Nephron (organoid): ENCODE data around the gene TOMM5.

Source experiments
- H3K27ac Mint-ChIP-seq, 3 experiments: 2 replicates each; pipeline ENCODE4 v1.8.0; 2020; ENCODE audit warnings: mixed read lengths in 3 of 3, mild to moderate bottlenecking in 2 of 3, moderate library complexity in 1 of 3
- H3K27me3 Mint-ChIP-seq: 2 replicates; pipeline ENCODE4 v1.8.0; 2021; ENCODE audit warnings: low read depth, mild to moderate bottlenecking, moderate library complexity, mixed read lengths
- H3K36me3 Mint-ChIP-seq: 2 replicates; pipeline ENCODE4 v1.8.0; 2020; ENCODE audit warnings: low read depth, mixed read lengths
- H3K4me1 Mint-ChIP-seq: 2 replicates; pipeline ENCODE4 v1.8.0; 2020; ENCODE audit warnings: mixed read lengths
- H3K4me3 Mint-ChIP-seq, 3 experiments: 2 replicates each; pipeline ENCODE4 v1.8.0; 2020; ENCODE audit warnings: mild to moderate bottlenecking in 3 of 3, mixed read lengths in 3 of 3, moderate library complexity in 2 of 3
- H3K9me3 Mint-ChIP-seq: 2 replicates; pipeline ENCODE4 v1.8.0; 2020; ENCODE audit warnings: mixed read lengths
- CTCF ChIP-seq, 3 experiments: fragments of 200-600 bp; sonication (generic); IDR thresholded peaks; one replicate each; pipeline ENCODE4 v1.5.0; 2021; ENCODE audit warnings: antibody characterized with exemption in 3 of 3; ENCODE audit not compliant: unreplicated experiment in 3 of 3

Gene TOMM5

GRCh38 chr9:37625036-37625757 lies 32.8 kb upstream of the TOMM5 start:
- H3K4me3 Mint-ChIP-seq, result no peak overlapping the region
- H3K27me3 Mint-ChIP-seq, result peaks cover 3% of the 10 kb centered on the region
- no peak overlapping the region for H3K27ac Mint-ChIP-seq
- H3K36me3 Mint-ChIP-seq, result no peaks in the 10 kb centered on the region
- H3K9me3 Mint-ChIP-seq, result no peaks in the 10 kb centered on the region
- TF ChIP-seq CTCF (IDR thresholded peaks at IDR 0.05; ENCODE audit: unreplicated experiment in 3 of 3), result no peak
- H3K4me1 Mint-ChIP-seq, result peaks cover 50% of the 10 kb centered on the region

- H3K9me3 Mint-ChIP-seq, result no peaks in the 10 kb centered on the region
- peaks cover 60% of the 10 kb centered on the region for H3K4me1 Mint-ChIP-seq
- no peak for TF ChIP-seq CTCF (IDR thresholded peaks at IDR 0.05; ENCODE audit: unreplicated experiment in 3 of 3)
- no peak overlapping the region for H3K27ac Mint-ChIP-seq
- no peaks in the 10 kb centered on the region for H3K36me3 Mint-ChIP-seq
- H3K4me3 Mint-ChIP-seq, result no peak overlapping the region
- H3K27me3 Mint-ChIP-seq, result peaks cover 3% of the 10 kb centered on the region
Measured at GRCh38 chr9:37624073-37624472, 31.7 kb upstream of the TOMM5 start.

GRCh38 chr9:37623267-37623666 lies 30.9 kb upstream of the TOMM5 start:
- peaks cover 3% of the 10 kb centered on the region for H3K27me3 Mint-ChIP-seq
- peaks cover 65% of the 10 kb centered on the region for H3K4me1 Mint-ChIP-seq
- TF ChIP-seq CTCF (IDR thresholded peaks at IDR 0.05; ENCODE audit: unreplicated experiment in 3 of 3), result no peak
- no peaks in the 10 kb centered on the region for H3K9me3 Mint-ChIP-seq
- H3K36me3 Mint-ChIP-seq, result no peaks in the 10 kb centered on the region
- peak overlapping the region in 1 of 3 experiments; percentile 36 for H3K27ac Mint-ChIP-seq
- H3K4me3 Mint-ChIP-seq, result no peak overlapping the region

GRCh38 chr9:37622462-37622861 lies 30.1 kb upstream of the TOMM5 start:
- H3K9me3 Mint-ChIP-seq, result no peaks in the 10 kb centered on the region
- peak overlapping the region; percentile 32 to 96 (median 65) for H3K27ac Mint-ChIP-seq
- no peak overlapping the region for H3K4me3 Mint-ChIP-seq
- H3K36me3 Mint-ChIP-seq, result no peaks in the 10 kb centered on the region
- peaks cover 3% of the 10 kb centered on the region for H3K27me3 Mint-ChIP-seq
- TF ChIP-seq CTCF (IDR thresholded peaks at IDR 0.05; ENCODE audit: unreplicated experiment in 3 of 3), result no peak
- H3K4me1 Mint-ChIP-seq, result peaks cover 69% of the 10 kb centered on the region

GRCh38 chr9:37621273-37622121 lies 29.1 kb upstream of the TOMM5 start:
- Mint-ChIP-seq H3K27ac (peak overlapping the region; percentile 65 to 96 (median 82)), H3K27me3 (no peaks in the 10 kb centered on the region), H3K4me1 (peaks cover 68% of the 10 kb centered on the region), H3K4me3 (peak overlapping the region in 1 of 3 experiments; percentile 0), H3K9me3 (no peaks in the 10 kb centered on the region), H3K36me3 (no peaks in the 10 kb centered on the region)
- no peak for TF ChIP-seq CTCF (IDR thresholded peaks at IDR 0.05; ENCODE audit: unreplicated experiment in 3 of 3)
